HG02763 (cell line): ENCODE measurements around the gene TBC1D28.
"Not testable (repeated sequence)": the region's sequence is repeated elsewhere in the genome, so short reads cannot be mapped to it uniquely, and the experiment has no call there.

ENCODE experiments used
- ATAC-seq: cut with Tn5 transposase; IDR thresholded peaks from one replicate; pipeline ENCODE4 v1.9.1; 2021; ENCODE audit warnings: mild to moderate bottlenecking, moderate library complexity; ENCODE audit not compliant: unreplicated experiment

TBC1D28 gene

GRCh38 chr17:18644291-18644690, at the start of gene TBC1D28:
TBC1D28 (minus strand) TSS chr17:18644391; CDS start chr17:18641352, 3,039 bp downstream.
- not testable (repeated sequence) for ATAC-seq

GRCh38 chr17:18682668-18683067, 38.5 kb upstream of the TBC1D28 start:
- ATAC-seq, result not testable (repeated sequence)

GRCh38 chr17:18681767-18682571, 37.8 kb upstream of the TBC1D28 start, which contains the start of gene FOXO3B:
FOXO3B (minus strand) TSS chr17:18682314; CDS start chr17:18681651, 663 bp downstream.
- ATAC-seq, result peak; percentile 85

GRCh38 chr17:18677381-18677780, 33.2 kb upstream of the TBC1D28 start:
- ATAC-seq, result not testable (repeated sequence)

- ATAC-seq, result not testable (repeated sequence)
These were observed 32.7 kb upstream of the TBC1D28 start for GRCh38 chr17:18676928-18677327.

- ATAC-seq, result not testable (repeated sequence)
These were observed 28.4 kb upstream of the TBC1D28 start for GRCh38 chr17:18672395-18673227.

- not testable (repeated sequence) for ATAC-seq
These were observed 24.4 kb upstream of the TBC1D28 start for GRCh38 chr17:18668625-18669024.

GRCh38 chr17:18667535-18667934, 23.3 kb upstream of the TBC1D28 start:
- ATAC-seq, result not testable (repeated sequence)

- not testable (repeated sequence) for ATAC-seq
These were observed 22.1 kb upstream of the TBC1D28 start for GRCh38 chr17:18666326-18666725.

- ATAC-seq, result not testable (repeated sequence)
These were observed 17.9 kb upstream of the TBC1D28 start for GRCh38 chr17:18661924-18662624.

- ATAC-seq, result not testable (repeated sequence)
These were observed 5.9 kb upstream of the TBC1D28 start for GRCh38 chr17:18650094-18650493.

- not testable (repeated sequence) for ATAC-seq
These were observed 1.1 kb downstream of the TBC1D28 start for GRCh38 chr17:18643124-18643523.

- ATAC-seq, result not testable (repeated sequence)
These were observed 5.8 kb downstream of the TBC1D28 start for GRCh38 chr17:18638357-18638756.

- ATAC-seq, result not testable (repeated sequence)
These were observed 8.0 kb downstream of the TBC1D28 start for GRCh38 chr17:18636237-18636636.

GRCh38 chr17:18635773-18636172, 8.4 kb downstream of the TBC1D28 start:
- ATAC-seq, result not testable (repeated sequence)

- ATAC-seq, result not testable (repeated sequence)
These were observed 9.5 kb downstream of the TBC1D28 start for GRCh38 chr17:18634550-18635263.

- ATAC-seq, result no peak
These were observed 17.9 kb downstream of the TBC1D28 start for GRCh38 chr17:18626152-18626870.

- peak; percentile 78 for ATAC-seq
These were observed 18.6 kb downstream of the TBC1D28 start for GRCh38 chr17:18625509-18626104.

- ATAC-seq, result peak; percentile 10
These were observed 19.2 kb downstream of the TBC1D28 start for GRCh38 chr17:18624862-18625501.
